GM12875 (cell line): ENCODE measurements around the gene GTF2H1.

Source experiments
- H3K4me3 ChIP-seq: one replicate; pipeline ENCODE4 v1.5.1; 2011; ENCODE audit warnings: low read depth, low read length, control low read depth
- CTCF ChIP-seq: IDR thresholded peaks from 2 replicates; pipeline ENCODE4 v1.5.1; 2011; ENCODE audit warnings: low read depth, mild to moderate bottlenecking, control low read depth, inconsistent platforms, low read length, moderate library complexity, borderline replicate concordance; ENCODE audit not compliant: insufficient read depth

Gene GTF2H1

GRCh38 chr11:18361154-18361553, 38.8 kb downstream of the GTF2H1 start:
- no peak for TF ChIP-seq CTCF

GRCh38 chr11:18364495-18365073, 42.2 kb downstream of the GTF2H1 start:
- H3K4me3 ChIP-seq: no peak overlapping the region
- no peak for TF ChIP-seq CTCF

More at GRCh38 chr11:18361154-18361553, 38.8 kb downstream of the GTF2H1 start:
- no peak overlapping the region for H3K4me3 ChIP-seq

- H3K4me3 ChIP-seq: no peak overlapping the region
- TF ChIP-seq CTCF: no peak
These were observed 43.4 kb downstream of the GTF2H1 start for GRCh38 chr11:18365741-18366140.

- H3K4me3 ChIP-seq: no peak overlapping the region
These were observed 43.9 kb downstream of the GTF2H1 start for GRCh38 chr11:18366286-18366685.

GRCh38 chr11:18367431-18367830, 45.1 kb downstream of the GTF2H1 start:
- TF ChIP-seq CTCF: no peak
- no peak overlapping the region for H3K4me3 ChIP-seq

More at GRCh38 chr11:18366286-18366685, 43.9 kb downstream of the GTF2H1 start:
- no peak for TF ChIP-seq CTCF

- H3K4me3 ChIP-seq: no peak overlapping the region
- TF ChIP-seq CTCF: no peak
These were observed 45.9 kb downstream of the GTF2H1 start for GRCh38 chr11:18368221-18368620.

GRCh38 chr11:18369398-18369797, 47.0 kb downstream of the GTF2H1 start:
- no peak overlapping the region for H3K4me3 ChIP-seq
- no peak for TF ChIP-seq CTCF
